ENCODE data around the gene FGF16.
"Not testable (repeated sequence)": the region's sequence is repeated elsewhere in the genome, so short reads cannot be mapped to it uniquely, and the experiment has no call there.

FGF16 gene

DNA sequence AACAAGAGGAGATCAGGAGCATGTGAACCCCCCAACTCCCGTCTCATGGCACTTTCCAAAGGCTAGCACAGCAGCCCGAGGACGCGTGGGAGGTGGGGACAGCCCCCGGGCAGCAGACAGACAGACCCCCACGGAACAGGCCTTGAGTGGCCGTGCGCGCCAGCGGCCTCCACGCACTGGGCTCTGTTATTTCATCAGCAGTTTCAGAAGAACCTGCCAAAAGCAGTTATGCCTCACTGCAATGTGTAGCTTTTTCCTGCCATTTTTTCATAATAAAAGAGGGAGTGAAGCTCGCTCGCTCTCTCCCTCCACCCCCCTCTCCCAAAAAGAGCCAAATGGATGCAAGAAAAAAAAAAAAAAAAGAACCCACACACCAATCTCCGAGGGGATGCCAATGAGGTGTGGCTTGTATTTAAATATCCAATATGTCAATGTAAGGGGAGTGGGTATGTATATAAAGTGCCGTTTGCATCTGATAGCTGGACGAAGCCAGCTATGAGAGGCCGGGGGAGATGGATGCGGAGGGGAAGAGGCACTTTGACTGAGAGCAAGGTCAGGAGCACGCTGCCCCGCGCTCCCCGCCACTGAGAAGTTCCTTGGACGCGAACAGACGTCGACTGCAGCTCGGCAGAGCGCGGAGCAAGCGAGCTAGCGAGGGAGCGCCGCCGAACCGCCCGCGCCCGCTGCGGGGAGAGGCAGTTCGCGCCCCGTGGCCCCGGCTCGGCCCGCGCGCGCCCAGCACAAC lies at the start of gene FGF16:
Gene FGF16 (plus strand): TSS at position 482 of the 745 bp plus-strand sequence. CDS start 286 bp downstream, outside the sequence.
- no peak for DNase-seq

DNA sequence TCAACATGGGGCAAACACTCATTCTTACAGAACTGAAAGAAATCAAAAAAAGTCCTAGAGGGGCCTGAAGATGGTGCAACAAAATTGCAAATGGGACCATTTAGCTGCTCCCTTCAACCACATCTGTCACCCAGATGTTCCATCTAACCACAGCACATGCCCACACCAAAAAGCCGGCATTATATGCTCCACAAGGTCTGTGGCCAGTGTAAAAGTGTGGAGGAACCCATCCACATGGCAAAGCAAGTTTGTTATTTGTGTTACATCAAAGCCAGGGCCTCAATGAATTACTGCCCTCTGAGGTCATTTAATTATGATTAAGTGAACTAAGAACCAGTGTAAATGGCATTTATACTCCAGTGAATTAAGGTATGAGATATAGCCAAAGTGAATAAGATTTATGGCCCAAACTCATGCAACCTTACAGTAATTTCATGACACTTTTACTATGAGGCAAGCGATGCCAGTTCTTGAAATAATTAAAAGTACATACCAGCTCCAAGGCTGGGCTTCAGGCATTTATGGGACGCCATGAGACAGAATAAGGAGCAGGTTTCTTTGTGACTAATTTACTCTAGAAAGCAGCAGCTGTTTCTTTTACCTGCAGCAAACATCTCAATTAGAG lies 48.7 kb upstream of the FGF16 start:
- no peak for DNase-seq

DNA sequence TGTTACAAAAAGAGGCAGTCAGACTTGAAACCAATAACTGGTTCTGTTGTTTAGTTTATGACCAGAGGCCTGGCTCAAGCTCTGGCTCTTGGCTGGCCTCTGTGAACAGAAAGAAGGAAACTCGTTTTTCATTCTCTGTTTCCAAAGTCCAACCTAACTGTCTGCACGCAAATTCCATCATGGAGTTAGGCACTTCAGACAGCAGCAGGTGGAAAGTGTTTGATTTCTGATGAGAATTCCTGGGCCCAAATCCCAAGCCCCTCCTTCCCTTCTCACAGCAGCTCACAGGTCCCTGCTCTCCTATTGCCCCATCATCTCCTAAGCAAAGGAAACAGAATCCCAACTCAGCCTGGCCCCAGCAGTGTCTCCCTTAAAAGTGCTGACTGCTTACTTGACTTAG lies 42.8 kb upstream of the FGF16 start:
- no peak for DNase-seq

DNA sequence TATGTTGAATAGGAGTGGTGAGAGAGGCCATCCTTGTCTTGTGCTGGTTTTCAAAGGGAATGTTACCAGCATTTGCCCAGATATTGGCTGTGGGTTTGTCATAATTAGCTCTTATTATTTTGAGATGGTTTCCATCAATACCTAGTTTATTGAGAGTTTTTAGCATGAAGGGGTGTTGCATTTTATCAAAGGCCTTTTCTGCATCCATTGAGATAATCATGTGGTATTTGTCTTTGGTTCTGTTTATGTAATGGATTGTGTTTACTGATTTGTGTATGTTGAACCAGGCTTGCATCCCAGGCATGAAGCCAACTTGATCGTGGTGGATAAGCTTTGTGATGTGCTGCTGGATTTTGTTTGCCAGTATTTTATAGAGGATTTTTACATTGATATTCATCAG lies 39.4 kb upstream of the FGF16 start:
- not testable (repeated sequence) for DNase-seq

DNA sequence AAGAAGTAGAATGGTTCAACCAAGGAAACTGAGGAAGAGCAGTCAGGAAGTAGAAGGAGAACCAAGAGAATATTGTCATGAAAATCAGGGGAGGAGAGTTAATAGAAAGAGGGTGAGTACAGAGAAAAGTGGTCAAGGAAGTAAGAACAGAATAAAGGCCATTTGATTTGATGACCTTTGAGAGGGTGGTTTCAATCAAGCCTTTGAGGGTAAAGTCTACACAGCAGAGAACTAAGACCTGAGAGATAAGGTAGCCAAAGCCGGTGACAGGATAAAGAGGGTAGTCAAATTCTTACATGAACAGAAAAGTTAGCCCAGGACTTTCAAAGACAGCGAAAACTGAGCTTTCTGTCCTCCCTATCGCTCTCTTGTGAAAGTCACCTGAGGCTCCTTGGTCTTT lies 34.6 kb upstream of the FGF16 start:
- no peak for DNase-seq

DNA sequence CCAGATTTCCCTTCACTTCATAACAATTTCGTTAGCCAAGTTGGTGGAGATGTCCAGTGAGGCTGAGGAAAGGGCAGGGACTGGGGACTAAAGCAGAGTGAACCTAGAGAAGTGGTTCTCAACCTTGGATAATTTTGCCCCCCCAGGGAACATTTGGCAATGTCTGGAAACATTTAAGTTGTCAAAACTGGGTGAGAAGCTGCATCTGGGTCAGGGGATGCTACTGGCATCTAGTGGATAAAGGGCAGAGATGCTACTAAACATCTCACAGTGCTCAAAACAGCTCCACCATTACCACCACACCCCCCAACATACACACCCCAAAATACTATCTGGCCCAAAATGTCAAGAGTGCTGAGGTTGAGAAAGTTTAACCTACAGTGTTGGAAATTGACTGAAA lies 32.0 kb upstream of the FGF16 start:
- no peak for DNase-seq

DNA sequence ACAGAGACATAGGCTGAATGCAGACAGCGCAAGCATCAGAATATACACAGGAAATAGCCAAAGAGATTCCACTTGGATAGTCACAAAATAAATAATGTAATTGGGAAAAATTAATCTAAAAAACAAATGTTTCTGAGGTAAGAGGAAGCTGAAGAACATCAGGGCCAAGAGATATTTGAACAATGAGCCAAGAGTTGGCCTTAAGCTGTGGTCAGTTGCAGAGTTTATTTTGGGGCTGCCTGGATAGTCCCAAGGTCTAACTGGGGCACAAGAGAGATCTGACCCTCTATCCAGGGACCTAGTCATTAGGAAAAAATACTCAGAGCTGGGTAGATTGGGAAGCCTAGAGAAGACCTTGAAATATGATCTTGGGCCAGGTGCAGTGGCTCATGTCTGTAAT lies 31.3 kb upstream of the FGF16 start:
- no peak for DNase-seq

DNA sequence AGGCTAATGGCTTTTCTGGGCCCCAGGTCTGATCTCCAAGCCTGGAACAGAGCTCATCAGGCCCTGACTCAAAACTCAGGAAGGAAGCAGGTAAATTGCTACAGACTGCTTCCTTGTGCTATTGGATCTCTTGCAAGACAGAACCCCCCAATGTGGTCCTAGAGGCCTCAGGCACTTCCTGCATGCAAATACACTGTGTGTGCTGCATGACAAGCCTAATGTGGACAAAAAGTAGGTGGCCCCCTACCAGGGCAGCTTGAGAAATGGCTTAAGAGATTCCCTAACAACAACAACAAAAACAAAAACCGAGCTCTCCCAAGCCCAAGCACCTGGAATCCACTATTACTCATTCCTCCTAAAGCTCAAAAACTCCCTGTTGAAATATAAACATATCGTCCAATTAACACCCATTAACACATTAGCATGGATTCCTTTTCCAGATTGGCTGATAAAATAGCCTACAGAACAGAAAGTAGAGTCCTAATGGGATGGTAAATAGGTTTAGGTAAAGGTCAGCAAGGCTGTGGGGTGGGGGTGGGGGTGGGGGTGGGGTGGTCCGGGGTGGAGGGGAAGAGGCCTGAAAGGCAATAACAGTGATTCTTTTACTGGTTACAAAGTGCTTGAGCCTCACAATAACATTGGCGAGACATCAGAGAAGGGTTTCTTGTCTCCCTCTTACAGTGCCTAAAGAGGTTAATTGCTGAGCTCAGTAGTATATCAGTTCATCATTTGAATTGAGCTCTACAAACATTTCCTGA lies 24.1 kb upstream of the FGF16 start:
- DNase-seq: no peak

DNA sequence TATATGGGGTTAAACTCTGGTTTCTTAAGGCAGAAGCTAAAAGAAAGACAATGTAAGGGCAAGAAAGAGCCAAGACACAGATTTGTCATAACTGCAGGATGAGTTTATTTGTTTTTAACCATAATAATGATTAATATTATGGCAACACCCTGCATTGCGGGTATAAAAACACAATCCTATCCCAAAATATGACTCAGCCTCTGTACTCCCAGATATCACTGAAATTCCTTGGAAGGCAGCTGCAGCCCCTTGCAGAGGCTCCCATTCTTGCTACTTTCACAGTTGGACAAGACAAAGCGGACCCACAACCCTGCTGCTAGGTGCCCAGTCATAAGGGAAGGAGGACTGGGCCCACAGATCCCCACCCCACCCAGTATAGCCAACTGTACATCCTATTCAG lies 20.4 kb upstream of the FGF16 start:
- no peak for DNase-seq

DNA sequence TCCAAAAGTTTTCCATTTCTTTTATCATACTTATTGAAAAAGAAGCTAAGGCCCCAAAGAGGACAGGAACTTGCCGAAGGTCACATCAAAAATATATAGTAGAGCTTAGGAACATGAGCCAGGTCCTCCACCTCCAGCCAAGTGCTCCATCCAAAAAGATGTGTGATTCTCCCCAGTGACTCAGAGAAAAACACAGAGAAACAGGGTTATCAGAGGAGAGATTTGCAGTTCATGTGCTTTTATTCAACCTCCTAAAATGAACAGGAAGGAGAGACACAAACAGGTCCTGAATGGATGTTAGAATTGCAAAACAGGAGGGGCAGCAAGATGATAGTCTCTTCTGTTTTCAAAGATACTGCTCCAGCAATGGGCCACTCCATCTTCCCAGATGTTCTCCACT lies 19.6 kb upstream of the FGF16 start:
- no peak for DNase-seq

DNA sequence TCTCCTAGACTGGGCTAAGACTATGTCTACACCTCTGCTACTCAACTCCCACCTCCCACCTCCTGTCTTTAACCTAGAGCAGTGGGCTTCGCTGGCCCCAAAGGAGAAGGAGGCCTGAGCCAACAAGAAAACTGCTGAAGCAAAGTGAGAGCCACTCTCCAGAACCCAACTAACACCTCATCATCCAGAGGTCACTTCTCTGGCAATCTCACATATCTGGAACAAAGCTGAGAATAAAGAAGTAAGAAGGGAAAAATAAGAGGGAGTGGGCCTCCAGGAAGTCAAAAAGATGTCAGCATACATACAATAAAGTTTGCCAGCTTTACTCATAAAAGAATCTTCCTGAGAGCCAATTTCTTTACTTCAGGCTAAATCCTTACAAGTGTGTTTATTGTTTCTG lies 18.6 kb upstream of the FGF16 start:
- no peak for DNase-seq

DNA sequence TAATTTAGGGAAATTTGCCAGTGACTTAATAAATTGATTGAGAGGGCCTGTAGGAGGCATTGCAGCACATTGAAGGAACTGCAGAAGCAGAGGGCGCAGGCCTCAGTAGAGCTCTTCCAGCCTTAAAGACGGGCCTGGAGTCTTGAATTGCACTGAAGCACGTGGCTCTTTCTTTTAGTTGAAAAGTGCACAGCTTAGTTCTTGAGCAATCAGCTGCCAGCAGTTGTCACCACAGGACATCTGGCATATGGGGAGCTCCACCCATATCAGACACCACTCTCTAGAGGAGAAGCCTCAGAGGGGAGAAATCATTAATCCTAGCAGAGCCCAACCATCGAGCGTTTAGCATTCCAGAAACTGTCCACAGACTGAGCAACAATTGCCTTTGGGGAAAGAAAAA lies 16.0 kb upstream of the FGF16 start:
- no peak for DNase-seq

DNA sequence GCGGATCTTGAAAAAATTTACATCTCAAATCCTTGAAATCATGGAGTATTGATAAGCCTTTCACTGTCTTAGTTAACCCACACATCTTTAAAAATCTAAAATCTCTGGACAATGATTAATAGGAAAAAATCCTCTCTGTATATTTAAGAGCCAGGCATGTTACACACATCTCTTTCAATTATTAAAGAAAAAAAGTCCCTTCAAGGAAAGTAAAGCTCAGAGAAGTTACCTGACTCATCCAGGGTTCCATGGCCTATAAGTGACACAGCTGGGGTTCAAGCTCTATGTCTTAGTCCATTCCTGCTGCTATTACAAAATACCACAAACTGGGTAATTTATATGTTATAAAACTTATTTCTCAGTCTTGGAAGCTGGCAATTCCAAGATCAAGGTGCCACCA lies 14.2 kb upstream of the FGF16 start:
- no peak for DNase-seq

DNA sequence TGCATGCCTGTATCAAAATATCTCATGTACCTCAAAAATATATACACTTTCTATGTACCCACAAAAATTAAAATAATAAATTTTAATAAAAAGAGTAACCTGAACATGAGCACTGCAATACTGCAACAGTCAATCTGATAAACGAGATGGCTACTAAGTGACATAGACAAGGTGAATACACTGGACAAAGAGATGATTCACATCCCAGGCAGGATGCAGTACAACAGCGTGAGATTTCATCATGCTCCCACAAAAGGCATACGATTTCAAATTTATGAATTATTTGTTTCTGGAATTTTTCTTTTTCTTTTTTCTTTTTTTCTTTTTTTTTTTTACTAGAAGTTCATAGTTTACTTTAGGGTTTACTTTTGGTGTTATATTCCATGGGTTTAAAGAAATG lies 12.2 kb upstream of the FGF16 start:
- DNase-seq: no peak

DNA sequence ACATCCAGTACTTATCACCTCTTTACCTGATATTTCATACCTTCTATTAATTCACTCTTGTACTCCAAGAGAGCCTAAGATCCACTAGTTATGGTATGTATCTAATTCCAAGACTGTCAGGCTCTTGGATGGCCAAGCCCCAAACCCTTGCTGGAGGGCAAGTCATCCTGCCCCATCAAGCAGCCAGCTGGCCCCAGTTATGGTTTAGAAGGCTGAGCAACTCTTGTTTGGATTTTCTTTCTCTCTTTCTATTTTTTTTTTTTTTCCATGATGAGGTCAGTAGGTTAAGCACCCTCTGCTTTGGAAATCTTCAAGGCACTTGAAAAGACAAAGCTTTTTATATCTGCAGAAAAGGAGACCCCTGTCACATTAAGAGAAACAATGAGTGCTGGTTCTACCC lies 10.9 kb upstream of the FGF16 start:
- DNase-seq: no peak

DNA sequence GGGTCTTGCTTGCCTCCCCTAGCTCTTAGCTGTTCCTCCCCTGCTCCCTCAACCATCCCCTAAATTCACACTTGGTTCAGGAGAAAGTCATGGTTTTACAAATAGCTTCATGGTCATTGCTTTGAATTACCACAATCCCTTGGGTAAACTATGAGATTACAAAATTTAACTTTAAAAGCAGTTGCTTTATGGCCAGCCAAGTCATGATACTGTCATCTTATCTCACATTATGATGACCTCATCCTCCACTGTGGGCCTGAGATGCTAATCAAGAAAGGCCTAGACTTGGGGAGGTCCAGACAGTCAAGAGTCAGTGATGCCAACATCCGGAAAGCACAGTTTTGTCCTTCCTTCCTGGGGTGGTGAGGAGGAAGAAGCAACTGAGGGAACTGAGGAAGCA lies 10.5 kb upstream of the FGF16 start:
- DNase-seq: no peak

DNA sequence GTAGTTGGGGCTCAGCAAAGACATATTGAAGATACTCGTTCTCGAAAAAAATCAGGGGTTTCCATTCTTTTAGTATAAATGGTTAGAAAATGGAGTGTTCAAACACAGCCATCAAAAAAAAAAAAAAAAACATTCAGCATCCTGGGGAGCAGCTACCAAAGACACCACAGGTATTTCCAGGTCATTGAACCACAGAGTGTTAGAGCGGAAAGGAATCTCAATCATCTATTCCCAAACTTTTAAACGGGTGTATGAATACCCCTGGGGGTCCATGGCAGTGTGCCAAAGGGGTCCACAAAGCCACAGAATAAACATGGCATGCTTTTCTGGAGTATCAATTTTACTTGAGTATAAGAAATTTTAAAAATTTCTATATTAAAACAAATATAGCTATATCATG lies 6.9 kb upstream of the FGF16 start:
- no peak for DNase-seq

DNA sequence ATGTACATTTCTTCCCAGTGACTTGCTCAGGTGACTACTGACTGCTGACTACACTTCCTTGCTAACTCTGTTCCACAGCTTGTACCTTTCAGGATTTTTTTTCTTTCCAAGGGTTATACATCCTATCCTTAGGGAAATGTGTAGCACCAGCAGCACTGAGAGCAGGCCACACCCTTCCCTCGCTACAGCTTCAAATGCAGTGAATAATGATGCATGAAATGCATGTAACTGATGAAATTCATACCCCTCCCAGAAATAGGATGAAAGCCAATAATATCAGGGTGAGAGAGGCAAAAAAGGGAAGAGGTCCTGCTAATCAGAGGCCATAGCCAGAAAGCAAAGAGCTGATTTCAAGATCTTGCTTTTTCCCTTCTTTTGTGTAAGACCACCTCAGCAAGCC lies 6.2 kb upstream of the FGF16 start:
- DNase-seq: no peak

DNA sequence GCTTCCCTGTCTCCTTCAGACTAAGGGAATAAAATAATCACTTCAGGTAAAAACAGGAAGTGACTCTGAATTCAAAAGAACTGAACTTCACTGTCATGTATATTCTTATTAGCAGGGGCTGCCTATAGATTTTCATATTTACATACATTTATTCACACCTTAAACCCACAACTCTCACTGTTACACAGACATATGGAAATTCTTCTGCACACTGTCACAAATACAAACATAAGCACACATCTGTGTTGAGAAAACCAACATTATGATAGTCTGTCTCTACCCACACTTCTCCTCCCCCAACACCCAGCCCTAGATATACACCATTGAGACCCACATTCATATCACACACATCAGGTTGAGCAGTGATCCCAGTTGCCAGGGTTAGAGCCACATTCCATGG lies 5.7 kb upstream of the FGF16 start:
- no peak for DNase-seq

DNA sequence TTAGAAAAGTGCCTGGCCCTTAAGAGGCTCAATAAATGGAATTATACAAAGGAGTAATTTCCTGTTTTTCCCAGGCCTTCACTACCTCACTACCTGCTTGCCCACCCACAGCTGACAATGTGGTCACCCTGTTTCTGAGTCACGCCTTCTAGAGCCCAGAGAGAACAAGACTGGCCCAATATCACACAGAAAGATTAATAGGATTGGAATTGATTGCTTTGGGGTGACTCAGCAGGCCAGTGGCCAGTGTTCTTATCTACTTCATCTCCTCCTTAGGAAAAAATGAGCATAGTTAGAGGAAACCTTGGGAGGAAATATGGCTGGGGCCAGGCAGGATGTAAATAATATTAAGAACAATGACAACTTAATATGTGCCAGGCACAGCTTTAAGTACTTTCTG lies 4.5 kb upstream of the FGF16 start:
- no peak for DNase-seq

DNA sequence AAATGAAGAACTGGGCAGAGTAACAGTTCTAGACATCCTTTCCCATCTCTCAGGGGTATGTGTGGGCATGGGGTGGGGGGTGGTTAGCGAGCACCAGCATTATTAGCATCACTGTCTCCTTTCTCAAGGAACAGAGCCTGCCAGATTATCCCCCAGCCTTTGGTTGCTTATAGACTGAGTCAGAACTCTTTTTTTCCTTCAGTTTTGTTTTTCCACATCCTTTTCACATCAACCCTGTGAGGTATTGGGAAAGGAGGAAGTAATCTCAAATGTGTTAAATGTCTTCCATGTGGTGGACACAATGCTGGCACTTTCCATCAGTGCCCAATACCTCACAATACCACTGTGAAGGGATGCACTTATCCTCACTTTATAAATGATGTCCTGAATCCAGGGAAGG lies 3.1 kb upstream of the FGF16 start:
- no peak for DNase-seq

DNA sequence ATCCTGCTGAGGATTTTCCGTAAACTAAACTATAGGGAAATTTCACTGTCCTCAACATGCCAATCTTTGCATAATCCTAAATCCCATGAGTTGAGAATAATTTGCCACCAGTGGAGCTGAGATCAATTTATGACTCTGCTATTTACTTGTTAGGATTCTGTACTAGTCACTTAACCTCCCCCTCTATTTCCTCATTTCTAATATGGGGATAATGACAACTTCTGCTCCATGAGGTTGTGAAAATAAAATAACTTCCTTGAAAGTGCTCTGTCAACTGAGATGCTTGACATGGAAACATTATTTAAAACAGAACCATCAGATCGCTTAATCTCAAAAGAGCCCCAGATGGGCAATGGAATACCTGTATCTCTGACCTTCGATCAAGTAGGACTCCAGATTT lies 2.6 kb upstream of the FGF16 start:
- no peak for DNase-seq

DNA sequence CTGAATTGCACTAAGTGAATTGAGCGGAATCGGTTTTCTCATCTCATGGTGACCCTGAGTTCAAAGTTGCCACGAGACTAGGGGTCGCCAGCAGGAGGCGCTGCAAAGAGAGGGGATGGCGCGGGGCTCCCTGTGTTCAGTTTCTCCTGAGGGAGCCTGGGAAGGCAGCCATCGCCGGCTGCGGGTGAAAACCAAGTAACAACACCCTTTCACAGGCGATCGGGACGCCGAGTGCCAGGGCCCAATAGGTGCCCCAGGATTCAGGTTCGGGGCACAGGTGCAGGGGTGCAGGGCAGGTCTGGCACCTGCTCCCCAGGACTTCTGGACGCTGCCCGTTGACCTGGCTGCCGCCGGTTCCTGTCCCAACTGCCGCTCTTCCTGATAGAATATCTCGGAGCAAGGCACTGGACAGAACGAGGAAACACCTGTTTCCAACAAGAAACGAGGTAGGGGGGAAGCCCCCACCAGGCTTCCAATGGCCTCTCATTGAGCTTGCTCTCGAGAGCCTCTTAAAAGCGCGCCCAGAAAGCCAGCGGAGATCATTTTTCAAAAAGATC lies 1.1 kb upstream of the FGF16 start:
- DNase-seq: no peak
